Stimulated activated CD4-positive, alpha-beta T cell treated with anti-CD3 and anti-CD28 coated beads, Interleukin-4, amount 100 ng/mL, for 48 hours (primary cell): ENCODE measurements around the gene NUMB.

Experiments
- DNase-seq, 2 donors: peaks; one replicate each; pipeline ENCODE4 v3.0.0-alpha.2; 2020; ENCODE audit warnings: low read depth in 2 of 2

Gene NUMB

GRCh38 chr14:73458183-73458976, at the start of gene NUMB:
Gene NUMB (minus strand): TSS chr14:73458546. CDS start chr14:73355751, 102,795 bp downstream.
- DNase-seq, result peak; percentile 93 to 97

DNA sequence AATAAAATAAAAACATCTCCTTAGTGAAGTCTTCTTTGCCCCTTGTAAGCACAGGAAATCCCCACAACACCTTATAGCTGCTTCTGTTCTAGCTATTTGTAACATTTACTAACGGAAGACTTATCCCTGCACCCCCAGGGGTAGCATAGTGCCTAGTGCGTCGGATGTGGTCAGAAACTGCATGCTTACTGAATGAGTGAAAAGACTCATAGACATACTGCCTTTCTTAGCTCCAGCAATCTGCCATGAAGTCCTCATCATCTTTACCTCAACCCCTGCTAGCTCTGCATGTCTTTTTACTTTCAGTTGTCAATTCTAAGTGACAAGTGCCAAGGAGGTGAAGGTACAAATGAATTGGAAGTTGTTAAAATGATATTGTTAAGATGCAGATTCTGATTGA, 45.3 kb upstream of the NUMB start:
- DNase-seq, result no peak

GRCh38 chr14:73502017-73502619, 43.8 kb upstream of the NUMB start:
- DNase-seq, result no peak

- no peak for DNase-seq
These were observed 42.0 kb upstream of the NUMB start for GRCh38 chr14:73500360-73500759.

DNA sequence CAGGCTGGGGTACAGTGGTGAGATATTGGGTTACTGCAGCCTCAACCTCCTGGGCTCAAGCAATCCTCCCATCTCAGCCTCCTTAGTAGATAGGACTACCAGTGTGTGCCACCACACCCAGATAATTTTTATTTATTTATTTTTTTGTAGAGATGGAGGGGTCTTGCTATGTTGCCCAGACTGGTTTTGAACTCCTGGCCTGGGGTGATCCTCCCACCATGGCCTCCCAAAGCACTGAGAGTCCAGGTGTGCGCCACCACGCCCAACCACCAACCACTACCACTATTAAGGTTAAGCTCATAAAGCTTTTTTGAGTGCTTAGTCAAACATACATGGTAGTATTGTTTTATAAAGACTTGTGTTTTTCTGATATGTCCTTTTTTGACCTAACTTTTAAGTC, 36.2 kb upstream of the NUMB start:
- no peak for DNase-seq

GRCh38 chr14:73492670-73493069, 34.3 kb upstream of the NUMB start:
- DNase-seq, result no peak

DNA sequence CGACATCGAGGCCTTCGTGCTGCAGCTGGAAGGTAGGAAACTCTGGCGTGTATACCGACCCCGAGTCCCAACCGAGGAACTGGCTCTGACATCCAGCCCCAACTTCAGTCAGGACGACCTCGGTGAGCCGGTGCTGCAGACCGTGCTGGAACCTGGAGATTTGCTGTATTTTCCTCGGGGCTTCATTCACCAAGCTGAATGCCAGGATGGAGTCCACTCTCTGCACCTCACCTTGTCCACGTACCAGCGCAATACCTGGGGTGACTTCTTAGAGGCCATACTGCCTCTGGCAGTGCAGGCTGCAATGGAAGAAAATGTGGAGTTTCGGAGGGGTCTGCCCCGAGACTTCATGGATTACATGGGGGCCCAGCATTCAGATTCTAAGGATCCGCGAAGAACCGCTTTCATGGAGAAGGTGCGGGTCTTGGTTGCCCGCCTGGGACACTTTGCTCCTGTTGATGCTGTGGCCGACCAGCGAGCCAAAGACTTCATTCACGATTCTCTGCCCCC, 33.8 kb upstream of the NUMB start:
- DNase-seq, result no peak

DNA sequence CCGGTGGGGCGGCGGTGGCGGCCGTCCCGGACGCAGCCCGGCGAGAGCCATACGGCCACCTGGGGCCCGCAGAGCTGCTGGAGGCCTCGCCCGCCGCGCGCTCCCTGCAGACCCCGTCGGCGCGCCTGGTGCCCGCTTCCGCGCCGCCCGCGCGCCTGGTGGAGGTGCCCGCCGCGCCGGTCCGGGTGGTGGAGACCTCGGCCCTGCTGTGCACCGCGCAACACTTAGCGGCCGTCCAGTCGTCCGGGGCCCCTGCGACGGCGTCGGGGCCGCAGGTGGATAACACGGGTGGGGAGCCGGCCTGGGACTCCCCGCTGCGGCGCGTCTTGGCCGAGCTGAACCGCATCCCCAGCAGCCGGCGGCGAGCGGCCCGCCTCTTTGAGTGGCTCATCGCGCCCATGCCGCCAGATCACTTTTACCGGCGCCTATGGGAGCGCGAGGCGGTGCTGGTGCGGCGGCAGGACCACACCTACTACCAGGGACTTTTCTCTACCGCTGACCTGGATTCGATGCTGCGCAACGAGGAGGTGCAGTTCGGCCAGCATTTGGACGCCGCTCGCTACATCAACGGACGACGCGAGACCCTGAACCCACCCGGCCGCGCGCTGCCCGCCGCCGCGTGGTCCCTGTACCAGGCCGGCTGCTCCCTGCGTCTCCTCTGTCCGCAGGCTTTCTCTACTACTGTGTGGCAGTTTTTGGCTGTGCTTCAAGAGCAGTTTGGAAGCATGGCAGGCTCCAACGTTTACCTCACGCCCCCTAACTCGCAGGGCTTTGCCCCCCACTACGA, 33.1 kb upstream of the NUMB start:
- peak; percentile 56 to 67 for DNase-seq

DNA sequence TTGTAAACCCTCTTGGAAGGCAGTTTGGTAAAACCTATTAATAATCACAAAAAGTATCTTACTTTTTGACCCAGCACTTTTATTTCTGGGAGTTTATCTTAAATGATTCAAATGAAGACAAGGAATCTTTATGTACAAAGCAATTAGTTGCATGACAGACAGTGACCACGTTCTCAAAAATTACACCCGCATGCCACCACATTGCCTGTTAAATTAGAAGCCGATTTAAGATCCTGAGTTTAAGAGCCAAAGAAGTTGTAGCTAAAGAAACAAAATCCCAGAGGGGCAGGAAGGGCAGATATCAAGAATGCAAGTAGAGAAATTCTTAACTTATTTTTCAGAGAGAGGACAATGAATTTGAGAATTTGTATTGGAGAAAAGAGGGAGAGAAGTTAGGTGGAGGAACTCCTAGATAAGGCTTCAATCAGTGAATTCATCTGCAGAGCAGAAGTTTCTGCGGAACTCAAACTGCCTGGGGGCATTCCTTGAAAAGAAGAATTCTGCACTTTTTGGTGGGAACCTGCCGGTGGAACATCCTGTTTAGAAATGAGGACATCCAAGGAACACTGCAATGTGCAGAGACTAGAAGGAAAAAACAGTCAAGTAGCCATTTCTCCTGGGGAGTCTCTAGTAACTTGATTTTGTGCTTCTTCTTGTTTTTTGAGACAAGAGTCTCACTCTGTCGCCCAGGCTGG, 31.3 kb upstream of the NUMB start:
- DNase-seq, result no peak

DNA sequence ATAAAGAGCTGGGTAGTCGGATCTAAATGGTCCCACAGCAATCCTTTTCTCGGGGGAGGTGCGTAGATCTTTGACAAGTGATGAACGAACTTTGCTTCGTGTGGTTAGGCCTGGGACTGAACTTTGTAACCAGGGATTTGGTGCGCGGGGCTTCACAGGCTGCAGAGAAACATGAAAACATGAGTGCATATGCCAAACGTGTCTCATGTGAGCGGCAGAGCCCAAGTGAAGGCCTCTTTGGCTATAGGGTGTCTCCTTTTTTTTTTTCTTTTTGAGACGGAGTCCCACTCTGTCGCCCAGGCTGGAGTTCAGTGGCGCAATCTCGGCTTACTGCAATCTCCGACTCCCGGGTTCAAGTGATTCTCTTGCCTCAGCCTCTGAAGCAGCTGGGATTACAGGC, 20.3 kb upstream of the NUMB start:
- no peak for DNase-seq

DNA sequence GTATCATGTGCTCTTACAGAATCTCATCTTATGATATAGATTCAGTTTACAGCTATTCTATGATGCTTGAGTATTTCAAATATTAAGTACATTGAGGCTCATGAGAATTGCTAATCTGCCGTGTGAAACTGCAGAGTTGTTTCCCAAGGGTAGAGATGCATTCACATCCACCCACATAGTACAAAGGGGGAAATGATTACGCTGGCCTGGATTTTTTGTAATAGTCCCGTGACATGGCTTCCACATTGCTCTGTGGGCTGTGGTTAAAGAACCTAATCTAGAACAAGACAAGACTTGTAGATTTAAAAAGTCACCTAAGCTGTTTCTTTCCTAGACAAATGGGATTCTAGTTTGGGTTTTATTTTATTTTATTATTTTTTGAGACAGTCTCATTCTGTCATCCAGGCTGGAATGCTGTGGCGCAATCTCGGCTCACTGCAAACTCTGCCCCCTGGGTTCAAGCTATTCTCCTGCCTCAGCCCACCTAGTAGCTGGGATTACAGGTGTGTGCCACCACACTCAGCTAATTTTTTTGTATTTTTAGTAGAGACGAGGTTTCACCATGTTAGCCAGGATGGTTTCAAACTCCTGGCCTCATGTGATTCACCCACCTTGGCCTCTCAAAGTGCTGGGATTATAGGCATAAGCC, 19.4 kb upstream of the NUMB start:
- DNase-seq, result no peak

- no peak for DNase-seq
These were observed 18.1 kb upstream of the NUMB start for GRCh38 chr14:73476451-73476931.

DNA sequence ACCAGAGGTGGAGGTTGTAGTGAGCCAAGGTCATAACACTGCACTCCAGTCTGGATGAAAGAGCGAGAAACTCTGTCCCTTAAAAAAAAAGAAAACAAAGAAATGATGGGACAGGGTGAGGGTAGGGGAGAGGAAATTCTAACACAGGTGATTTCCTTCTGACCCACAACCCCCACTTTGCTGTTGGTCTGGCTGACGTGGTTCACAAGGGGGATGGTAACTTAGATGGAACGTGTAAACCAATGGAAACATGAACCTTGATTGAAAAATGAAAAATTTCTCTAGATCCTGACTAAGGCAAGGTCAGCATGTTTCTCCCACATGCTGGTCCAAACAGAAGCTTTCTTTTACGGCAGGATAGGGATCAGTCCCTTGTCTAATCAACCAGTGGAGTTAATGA, 16.6 kb upstream of the NUMB start:
- no peak for DNase-seq

GRCh38 chr14:73472185-73473114, 14.1 kb upstream of the NUMB start:
- no peak for DNase-seq

DNA sequence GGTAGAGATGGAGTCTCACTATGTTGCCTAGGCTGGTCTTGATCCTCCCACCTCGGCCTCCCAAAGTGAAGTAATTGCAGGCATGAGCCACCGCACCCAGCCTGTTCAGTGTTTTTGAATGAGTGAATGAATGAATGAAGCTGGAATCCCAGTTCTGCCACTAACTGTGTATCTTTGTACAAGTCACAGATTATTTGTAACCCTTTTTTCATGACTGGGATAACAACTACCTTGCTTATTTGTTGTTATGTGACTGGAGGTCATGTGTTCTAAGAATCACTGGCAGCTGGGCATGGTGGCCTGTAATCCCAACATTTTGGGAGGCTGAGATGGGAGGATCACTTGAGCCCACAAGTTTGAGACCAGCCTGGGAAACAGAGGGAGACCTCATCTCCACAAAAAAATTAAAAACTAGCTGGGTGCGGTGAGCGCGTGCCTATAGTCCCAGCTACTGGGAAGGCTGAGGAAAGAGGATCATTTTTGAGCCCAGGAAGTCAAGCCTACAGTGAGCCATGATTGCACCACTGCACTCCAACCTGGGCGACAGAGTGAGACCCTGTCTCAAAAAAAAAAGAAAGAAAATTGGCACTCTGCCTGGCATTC, 13.3 kb upstream of the NUMB start:
- DNase-seq, result no peak

GRCh38 chr14:73468828-73469375, 10.6 kb upstream of the NUMB start:
- no peak for DNase-seq

- peak in 1 of 2 donors; percentile 42 for DNase-seq
These were observed 9.5 kb upstream of the NUMB start for GRCh38 chr14:73467800-73468199.

- DNase-seq, result peak; percentile 51 to 76
These were observed 9.0 kb upstream of the NUMB start for GRCh38 chr14:73467377-73467776.

DNA sequence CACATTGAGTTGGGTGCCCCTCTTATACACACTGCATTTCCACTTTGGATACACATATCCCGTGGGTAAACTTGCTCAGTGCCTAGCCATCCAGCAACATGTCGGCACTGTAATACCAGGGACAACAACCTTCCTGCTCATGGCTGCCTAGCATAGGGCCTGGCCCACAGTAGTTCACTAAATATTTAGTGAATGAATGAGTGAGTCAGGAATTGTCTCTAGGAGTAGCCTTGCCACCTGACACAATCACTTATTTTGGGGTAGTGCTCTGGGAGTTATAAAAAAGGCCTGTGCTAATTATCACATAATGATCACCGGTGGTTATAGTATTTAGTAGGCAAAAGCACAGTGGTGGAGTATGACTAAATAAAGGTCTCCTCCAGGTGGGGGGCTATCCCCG, 8.5 kb upstream of the NUMB start:
- DNase-seq, result no peak
